Ovary (tissue), 9 donors: ENCODE data around the gene COMMD9. TPM values are rescaled to one million over a fixed set of nuclear protein-coding genes. Genes with fewer than 3 reads are reported as not detected.

Experiments used
- DNase-seq, 5 donors: peaks; one replicate each; pipeline ENCODE4 v3.0.0-alpha.2; 2019 to 2020
- H3K27ac ChIP-seq, 2 donors: fragments of 200-600 bp; one replicate each; pipeline versions ENCODE4 v1.5.1 to v1.8.0; 2019 to 2022
- H3K27me3 ChIP-seq: fragments of 200-600 bp; one replicate; pipeline ENCODE4 v1.8.0; 2022
- H3K36me3 ChIP-seq: fragments of 200-600 bp; sonication (generic); one replicate; pipeline ENCODE4 v1.5.1; 2019
- H3K4me1 ChIP-seq: one replicate; pipeline ENCODE4 v1.8.1; 2013; ENCODE audit warnings: mild to moderate bottlenecking, moderate library complexity; ENCODE audit not compliant: insufficient read depth
- H3K4me3 ChIP-seq: fragments of 200-600 bp; sonication (generic); one replicate; pipeline ENCODE4 v1.5.1; 2017
- H3K9me3 ChIP-seq, 2 donors: fragments of 200-600 bp in 1 of 2; sonication (generic) in 1 of 2; one replicate each; pipeline versions ENCODE4 v1.5.1 to v1.8.1; 2013 to 2019; ENCODE audit warnings: mild to moderate bottlenecking in 1 of 2, moderate library complexity in 1 of 2
- EP300 ChIP-seq: sonication (generic); formaldehyde crosslinking; IDR thresholded peaks from one replicate; pipeline ENCODE4 v1.6.1; 2017; ENCODE audit warnings: antibody characterized with exemption
- POLR2A ChIP-seq: fragments of 450-650 bp; IDR thresholded peaks from one replicate; pipeline ENCODE4 v1.6.1; 2017; ENCODE audit warnings: antibody characterized with exemption, mild to moderate bottlenecking, moderate library complexity
- WGBS, 3 donors: extraction: QIAGEN DNeasy Blood & Tissue Kit in 1 of 3; methylation state at CpG; one replicate each; pipeline versions ENCODE4 v1.1.5 to v1.1.7; 2013 to 2017; 5-methylcytosine and 5-hydroxymethylcytosine counted together
- intact Hi-C, 4 donors: fragments of 100-400 bp; cut with DNase I; formaldehyde crosslinking; loops; one replicate each; pipeline versions ENCODE4 v1.11.0 to v1.15.1; 2022 to 2023
- polyA plus RNA-seq, 2 donors: library from polyadenylated mRNA; stranded (reverse); fragments of 200-250 nt in 1 of 2; fragments of 350-450 nt in 1 of 2; fragmentation: Illumina TruSeq in 1 of 2; extraction: RNeasy Lipid Tissue Mini Kit (QIAGEN cat#74804) in 1 of 2; gene quantifications; one replicate each; pipeline ENCODE4 v1.2.3, GENCODE V29; 2013 to 2014
- total RNA-seq, 7 donors: library from RNA; depleted of rRNA in 2 of 7; stranded (reverse); fragments of >200 nt in 2 of 7; fragmentation: NEBNext Ultra II Directional in 3 of 7; extraction: Animal tissue kit (Norgen Biotek cat#: 25700) in 3 of 7; gene quantifications; one replicate each; pipeline versions ENCODE4 v1.1.0 to v1.2.4, GENCODE V29; 2016 to 2023
- TF ChIP-seq, protein P1 (sequence below), 3 donors: fragments of 450-650 bp in 2 of 3; fragments of 200-600 bp in 1 of 3; IDR thresholded peaks; one replicate each; pipeline versions ENCODE4 v1.5.1 to v1.8.0; 2016 to 2022; ENCODE audit warnings: antibody characterized with exemption in 3 of 3, mild to moderate bottlenecking in 1 of 3
- donor health status: DM: no; HTN: no; CAD: no; lungs with moderate emphysema.
- donor health status: DM: no; HTN: no; CAD: no.
- donor health status: Bipolar disorder and iron deficiency.
- donor health status: DM: yes; HTN: yes; CAD: no.
- donor health status: DM: no; HTN: no; CAD: no.
- donor health status: DM: yes; HTN: yes; CAD: no.

The COMMD9 gene
- total and polyA plus RNA-seq, 9 donors, result 18.4 to 51.5 (median 33.0) TPM

DNA sequence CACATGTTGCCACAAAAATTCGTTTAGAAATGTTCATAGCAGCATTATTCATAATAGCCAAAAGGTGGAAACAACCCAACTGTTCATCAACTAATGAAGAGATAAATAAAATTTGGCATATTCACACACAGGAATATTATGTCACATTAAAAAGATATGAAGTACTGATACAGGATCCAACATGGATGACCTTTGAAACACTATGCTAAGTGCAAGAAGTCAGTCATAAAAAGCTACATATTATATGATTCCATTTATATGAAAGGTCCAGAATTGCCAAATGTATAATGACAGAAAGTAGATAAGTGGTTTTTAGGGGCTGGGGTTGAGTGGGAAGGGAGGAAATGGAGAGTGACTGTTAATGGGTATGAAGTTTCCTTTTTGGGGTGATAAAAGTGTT lies 15.8 kb upstream of the COMMD9 start:
- TF ChIP-seq, protein P1, sequence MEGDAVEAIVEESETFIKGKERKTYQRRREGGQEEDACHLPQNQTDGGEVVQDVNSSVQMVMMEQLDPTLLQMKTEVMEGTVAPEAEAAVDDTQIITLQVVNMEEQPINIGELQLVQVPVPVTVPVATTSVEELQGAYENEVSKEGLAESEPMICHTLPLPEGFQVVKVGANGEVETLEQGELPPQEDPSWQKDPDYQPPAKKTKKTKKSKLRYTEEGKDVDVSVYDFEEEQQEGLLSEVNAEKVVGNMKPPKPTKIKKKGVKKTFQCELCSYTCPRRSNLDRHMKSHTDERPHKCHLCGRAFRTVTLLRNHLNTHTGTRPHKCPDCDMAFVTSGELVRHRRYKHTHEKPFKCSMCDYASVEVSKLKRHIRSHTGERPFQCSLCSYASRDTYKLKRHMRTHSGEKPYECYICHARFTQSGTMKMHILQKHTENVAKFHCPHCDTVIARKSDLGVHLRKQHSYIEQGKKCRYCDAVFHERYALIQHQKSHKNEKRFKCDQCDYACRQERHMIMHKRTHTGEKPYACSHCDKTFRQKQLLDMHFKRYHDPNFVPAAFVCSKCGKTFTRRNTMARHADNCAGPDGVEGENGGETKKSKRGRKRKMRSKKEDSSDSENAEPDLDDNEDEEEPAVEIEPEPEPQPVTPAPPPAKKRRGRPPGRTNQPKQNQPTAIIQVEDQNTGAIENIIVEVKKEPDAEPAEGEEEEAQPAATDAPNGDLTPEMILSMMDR (IDR thresholded peaks at IDR 0.05), result no peak
- TF ChIP-seq POLR2A (no peak), EP300 (no peak)
- no peaks in the 10 kb centered on the region for H3K36me3 ChIP-seq
- no peak overlapping the region for H3K27ac ChIP-seq
- H3K4me1 ChIP-seq, result peaks cover 4% of the 10 kb centered on the region
- H3K9me3 ChIP-seq, result no peaks in the 10 kb centered on the region
- 38 to 50% (median 40%) methylated on average over 1 of the region's 1 CpG for WGBS, 3 donors
- no peaks in the 10 kb centered on the region for H3K27me3 ChIP-seq
- intact Hi-C loops, result loop anchor here in 3 of 4 donors (10.0 kb wide), 2 partner anchors 160 to 170 kb away; no protein-coding TSS in a partner anchor
- no peak overlapping the region for H3K4me3 ChIP-seq
- DNase-seq, result no peak

DNA sequence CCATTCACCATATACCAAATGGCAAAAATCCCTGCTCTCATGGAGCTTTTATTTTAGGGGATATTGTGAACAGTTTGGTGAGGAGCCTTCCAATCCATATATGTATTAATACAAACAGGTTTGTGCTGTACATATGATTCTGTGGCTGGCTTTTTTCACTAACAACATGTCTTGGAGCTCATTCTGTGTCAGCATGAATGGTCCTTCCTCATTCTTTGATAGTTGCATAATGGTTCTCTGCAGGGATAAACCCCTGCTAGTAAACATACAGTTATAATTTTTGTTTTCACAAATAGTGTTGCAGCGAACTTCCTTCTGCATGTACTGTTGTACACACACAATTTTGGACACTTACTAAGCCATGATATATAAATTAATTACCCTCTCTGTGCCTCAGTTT lies 15.1 kb upstream of the COMMD9 start:
- Histone ChIP-seq H3K36me3 (no peaks in the 10 kb centered on the region), H3K4me1 (peaks cover 4% of the 10 kb centered on the region), H3K27me3 (no peaks in the 10 kb centered on the region), H3K27ac (no peak overlapping the region), H3K9me3 (no peaks in the 10 kb centered on the region), H3K4me3 (no peak overlapping the region)
- 59 to 75% (median 73%) methylated on average over 1 of the region's 1 CpG for WGBS, 3 donors
- intact Hi-C loops, result loop anchor here in 3 of 4 donors (10.0 kb wide), 2 partner anchors 160 to 170 kb away; no protein-coding TSS in a partner anchor
- no peak for DNase-seq
- TF ChIP-seq POLR2A, result no peak
- TF ChIP-seq, protein P1 (IDR thresholded peaks at IDR 0.05), result no peak

DNA sequence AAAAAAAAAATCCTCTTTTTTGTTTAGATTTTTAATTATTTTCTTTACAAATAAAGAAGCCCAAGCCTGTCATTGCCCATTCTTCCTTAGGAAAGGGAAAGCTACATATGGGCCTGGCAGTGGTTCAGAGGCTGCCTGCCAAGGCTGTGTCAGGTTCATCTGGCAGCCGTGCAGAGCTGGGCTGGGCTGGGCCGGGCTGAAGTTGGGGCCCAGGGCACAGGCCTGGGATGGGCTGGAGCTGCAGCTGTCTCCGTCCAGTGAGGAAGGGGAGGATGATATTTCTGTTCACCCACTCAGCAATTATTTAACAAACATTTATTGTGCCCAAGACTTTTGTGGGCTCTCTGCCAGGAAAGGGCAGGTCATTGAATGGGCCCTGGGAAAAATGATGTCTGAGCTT lies 11.4 kb upstream of the COMMD9 start:
- no peaks in the 10 kb centered on the region for H3K27me3 ChIP-seq
- no peaks in the 10 kb centered on the region for H3K36me3 ChIP-seq
- 3 to 18% (median 17%) methylated on average over 3 of the region's 3 CpGs for WGBS, 3 donors
- intact Hi-C loops, result loop anchor here in 3 of 4 donors (10.0 kb wide), 2 partner anchors 164 to 174 kb away; no protein-coding TSS in a partner anchor
- no peak overlapping the region for H3K27ac ChIP-seq
- H3K4me1 ChIP-seq, result peaks cover 4% of the 10 kb centered on the region
- DNase-seq, result peak; percentile 28 to 60 (median 53)
- TF ChIP-seq EP300 (no peak), POLR2A (no peak)
- TF ChIP-seq, protein P1 (IDR thresholded peaks at IDR 0.05), result no peak
- no peaks in the 10 kb centered on the region for H3K9me3 ChIP-seq
- H3K4me3 ChIP-seq, result no peak overlapping the region

DNA sequence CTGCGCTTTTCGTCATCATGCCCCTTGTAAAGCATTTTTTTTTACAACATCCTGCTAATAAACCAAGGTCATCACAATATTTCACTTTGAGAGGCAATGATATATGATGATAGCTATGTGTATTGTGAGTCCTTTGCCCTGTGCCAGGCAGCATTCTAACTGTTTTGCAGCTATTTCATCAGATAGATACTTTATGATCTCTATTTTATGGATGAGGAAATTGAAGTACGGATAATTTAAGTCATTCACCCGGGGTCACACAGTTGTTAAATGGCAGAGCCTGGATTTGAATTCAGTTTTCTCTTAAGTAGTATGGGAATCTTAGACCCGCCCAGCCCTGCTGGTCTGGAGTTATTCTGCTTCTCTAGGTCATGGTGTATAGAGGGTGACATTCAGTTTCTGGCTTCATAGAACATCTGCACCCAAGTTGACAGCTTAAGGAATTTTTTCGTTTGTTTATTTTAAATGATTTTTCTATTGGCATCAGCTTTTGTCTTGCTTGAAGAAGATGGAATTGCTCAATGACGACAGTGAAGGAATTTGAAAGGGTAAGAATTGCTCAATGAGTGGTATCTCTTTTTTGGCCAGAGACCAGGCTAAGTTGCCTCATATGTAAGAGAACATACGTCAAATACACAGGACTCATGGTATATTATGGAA lies 7.8 kb upstream of the COMMD9 start:
- Histone ChIP-seq H3K36me3 (no peaks in the 10 kb centered on the region), H3K4me1 (peaks cover 4% of the 10 kb centered on the region), H3K27ac (no peak overlapping the region), H3K27me3 (no peaks in the 10 kb centered on the region), H3K4me3 (no peak overlapping the region), H3K9me3 (no peaks in the 10 kb centered on the region)
- DNase-seq, result no peak
- TF ChIP-seq, protein P1 (IDR thresholded peaks at IDR 0.05), result no peak
- no peak for TF ChIP-seq EP300
- intact Hi-C loops, result loop anchor here in 1 of 4 donors (10.0 kb wide), 1 partner anchor 178 kb away; no protein-coding TSS in a partner anchor
- WGBS, 3 donors, result 83 to 91% (median 85%) methylated on average over 8 of the region's 8 CpGs
